HCT116 (cell line): Measurements from ENCODE around the gene CLCN3. TPM values are rescaled to one million over a fixed set of nuclear protein-coding genes. Genes with fewer than 3 reads are reported as not detected.

Experiments
- ATAC-seq: fragments of 200-7000 bp; cut with Tn5 transposase; 2 replicates; pipeline ENCODE4 v1.9.1; 2020; ENCODE audit warnings: mild to moderate bottlenecking, moderate library complexity
- BruUV-seq: library from RNA; stranded (reverse); fragments of 400-500 nt; replicated peaks from 2 replicates; lab custom pipeline; 2021; lab: Mats Ljungman, UMichigan
- CTCF ChIA-PET: fragments of 300-600 bp; sonication (Branson Sonifier 250); formaldehyde crosslinking; loops from one replicate; lab custom pipeline; 2021; ENCODE audit warnings: antibody characterized with exemption; lab: Charles Lee
- POLR2A ChIA-PET: fragments of 300-600, 350-600 bp; sonication (Branson Sonifier 250); formaldehyde crosslinking; loops from one replicate; lab custom pipeline; 2021; ENCODE audit warnings: antibody characterized with exemption; lab: Charles Lee
- RAD21 ChIA-PET, 2 experiments: fragments of 300-600 bp; sonication (Branson Sonifier 250); formaldehyde crosslinking; loops; one replicate each; lab custom pipeline; 2023; ENCODE audit warnings: low total read pairs in 2 of 2; ENCODE audit not compliant: uncharacterized antibody in 2 of 2, unreplicated experiment in 2 of 2, low non-redundant PET in 1 of 2; lab: Charles Lee
- DNase-seq: peaks from one replicate; pipeline ENCODE4 v3.0.0-alpha.2; 2010; ENCODE audit warnings: low read depth, low spot score
- H2AFZ ChIP-seq: fragments of 200-600 bp; shearing (Covaris generic), sonication (generic); 2 replicates; pipeline ENCODE4 v1.6.1; 2017; ENCODE audit warnings: low read depth, mixed run types, mixed read lengths, antibody characterized with exemption, low read length; ENCODE audit not compliant: poor library complexity, severe bottlenecking
- H3K27ac ChIP-seq: 2 replicates; pipeline ENCODE4 v1.5.1; 2012; ENCODE audit warnings: low read depth, low read length
- H3K27me3 ChIP-seq: fragments of 200-600 bp; sonication (generic); 2 replicates; pipeline ENCODE4 v1.6.1; 2016; ENCODE audit warnings: mixed run types, low read length, mixed read lengths; ENCODE audit not compliant: insufficient read depth
- H3K36me3 ChIP-seq, 2 experiments: fragments of 200-500 bp in 1 of 2; fragments of 200-600 bp in 1 of 2; sonication (Bioruptor generic) in 1 of 2; sonication (generic) in 1 of 2; 2 replicates each; pipeline versions ENCODE4 v1.5.1 to v1.6.1; 2014 to 2016; ENCODE audit warnings: low read length in 2 of 2, inconsistent platforms in 1 of 2, mixed read lengths in 1 of 2, mixed run types in 1 of 2; ENCODE audit not compliant: insufficient read depth in 2 of 2, control insufficient read depth in 1 of 2
- H3K4me1 ChIP-seq, 2 experiments: fragments of 200-600 bp in 1 of 2; sonication (generic) in 1 of 2; 2 replicates each; pipeline versions ENCODE4 v1.5.1 to v1.6.1; 2012 to 2017; ENCODE audit warnings: low read length in 2 of 2, inconsistent platforms in 1 of 2, mild to moderate bottlenecking in 1 of 2, mixed read lengths in 1 of 2, mixed run types in 1 of 2, moderate library complexity in 1 of 2; ENCODE audit not compliant: insufficient read depth in 2 of 2, control insufficient read depth in 1 of 2
- H3K4me2 ChIP-seq: fragments of 200-600 bp; sonication (generic); 2 replicates; pipeline ENCODE4 v1.6.1; 2017; ENCODE audit warnings: mixed run types, low read length, mixed read lengths
- H3K4me3 ChIP-seq, 2 experiments: fragments of 200-600 bp in 1 of 2; sonication (generic) in 1 of 2; replicated peaks in 1 of 2; 2 replicates each; pipeline ENCODE4 v1.5.1; 2011 to 2016; ENCODE audit warnings: low read length in 2 of 2, control low read depth in 1 of 2, low read depth in 1 of 2, mild to moderate bottlenecking in 1 of 2, mixed read lengths in 1 of 2, mixed run types in 1 of 2
- H3K79me2 ChIP-seq: fragments of 200-600 bp; sonication (generic); 2 replicates; pipeline ENCODE4 v1.6.1; 2017; ENCODE audit warnings: mild to moderate bottlenecking, mixed run types, low read length, moderate library complexity, mixed read lengths; ENCODE audit not compliant: insufficient read depth
- H3K9ac ChIP-seq: fragments of 200-600 bp; sonication (generic); 2 replicates; pipeline ENCODE4 v1.6.1; 2016; ENCODE audit warnings: low read length, mixed read lengths
- H3K9me2 ChIP-seq: fragments of 200-600 bp; sonication (generic), shearing (Covaris generic); 2 replicates; pipeline ENCODE4 v1.6.1; 2017; ENCODE audit warnings: mixed run types, mild to moderate bottlenecking, moderate library complexity; ENCODE audit not compliant: insufficient read depth
- H3K9me3 ChIP-seq, 2 experiments: fragments of 200-500 bp in 1 of 2; fragments of 200-600 bp in 1 of 2; sonication (Bioruptor generic) in 1 of 2; sonication (generic) in 1 of 2; 2 replicates each; pipeline ENCODE4 v1.6.1; 2014 to 2017; ENCODE audit warnings: low read length in 2 of 2, mixed read lengths in 2 of 2, inconsistent platforms in 1 of 2, low read depth in 1 of 2, mild to moderate bottlenecking in 1 of 2, mixed run types in 1 of 2, moderate library complexity in 1 of 2; ENCODE audit not compliant: control insufficient read depth in 1 of 2, insufficient read depth in 1 of 2
- H4K20me1 ChIP-seq: fragments of 200-600 bp; sonication (generic), shearing (Covaris generic); 2 replicates; pipeline ENCODE4 v1.6.1; 2017; ENCODE audit warnings: mixed run types, mild to moderate bottlenecking, moderate library complexity; ENCODE audit not compliant: insufficient read depth
- CBX3 ChIP-seq: IDR thresholded peaks from 2 replicates; pipeline ENCODE4 v1.6.1; 2012; ENCODE audit warnings: low read depth
- CEBPB ChIP-seq: IDR thresholded peaks from 2 replicates; pipeline ENCODE4 v1.6.1; 2012; ENCODE audit warnings: low read depth
- EGR1 ChIP-seq: IDR thresholded peaks from 2 replicates; pipeline ENCODE4 v1.6.1; 2012; ENCODE audit warnings: low read depth
- ELF1 ChIP-seq: IDR thresholded peaks from 2 replicates; pipeline ENCODE4 v1.6.1; 2012; ENCODE audit warnings: low read depth, borderline replicate concordance
- JUND ChIP-seq: IDR thresholded peaks from 2 replicates; pipeline ENCODE4 v1.6.1; 2012
- SIN3A ChIP-seq: IDR thresholded peaks from 2 replicates; pipeline ENCODE4 v1.6.1; 2012; ENCODE audit warnings: low read depth
- SP1 ChIP-seq: IDR thresholded peaks from 2 replicates; pipeline ENCODE4 v1.6.1; 2012; ENCODE audit warnings: low read depth
- YY1 ChIP-seq: IDR thresholded peaks from 2 replicates; pipeline ENCODE4 v1.6.1; 2011; ENCODE audit warnings: low read length, low read depth, moderate library complexity, mild to moderate bottlenecking; ENCODE audit not compliant: insufficient replicate concordance; ENCODE audit errors: extremely low read depth
- ZFX ChIP-seq: fragments of 450-650 bp; IDR thresholded peaks from 2 replicates; pipeline ENCODE4 v1.6.1; 2017
- intact Hi-C: fragments of 100-400 bp; cut with micrococcal nuclease; formaldehyde crosslinking; loops from 2 replicates; pipeline ENCODE4 v1.10.0; 2022
- total RNA-seq: library from RNA; stranded (reverse); gene quantifications from one replicate; pipeline ENCODE4 v1.2.1, GENCODE V29; 2021; ENCODE audit not compliant: unreplicated experiment
- TF ChIP-seq, protein P1 (sequence below): IDR thresholded peaks from 2 replicates; pipeline ENCODE4 v1.6.1; 2012
- TF ChIP-seq, protein P2 (sequence below): IDR thresholded peaks from 2 replicates; pipeline ENCODE4 v1.6.1; 2011; ENCODE audit warnings: mild to moderate bottlenecking, low read length, moderate library complexity; ENCODE audit not compliant: insufficient replicate concordance; ENCODE audit errors: extremely low read depth

The CLCN3 gene
- total RNA-seq, 1 experiment from 2014 or later: 60.4 TPM

DNA sequence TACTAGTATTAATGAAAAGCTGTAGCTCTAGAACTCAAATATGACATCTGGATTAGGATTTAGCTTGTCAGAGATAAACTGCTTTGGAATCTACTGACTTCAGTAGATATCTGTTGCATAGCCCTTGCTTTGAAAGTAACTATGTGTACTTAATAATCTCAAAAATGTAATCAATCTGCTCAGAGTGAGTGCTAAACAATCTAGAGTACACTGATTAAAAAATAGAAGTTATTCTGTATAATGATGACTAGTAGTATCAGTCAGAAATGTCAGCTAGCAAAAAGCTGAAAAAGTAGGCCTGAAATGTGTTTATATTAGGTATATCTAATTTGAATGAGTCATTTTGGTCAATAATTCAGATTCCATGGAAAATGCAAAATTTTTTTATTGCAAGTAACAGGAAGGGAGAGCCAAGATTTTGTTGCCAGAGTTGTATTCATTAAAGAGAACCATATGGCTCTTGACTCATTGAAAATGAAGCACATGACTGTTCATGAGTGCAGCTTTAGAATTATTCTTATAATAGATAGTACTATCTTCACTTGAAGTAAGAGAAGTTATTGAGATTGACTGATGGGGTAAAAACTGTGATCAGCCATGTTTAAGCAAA lies 20.0 kb downstream of the CLCN3 start:
- H4K20me1 ChIP-seq: no peaks in the 10 kb centered on the region
- peaks cover 16% of the 10 kb centered on the region for H3K79me2 ChIP-seq
- RAD21 ChIA-PET: no interaction called here
- DNase-seq: no peak
- BruUV-seq: no TSS peak
- CTCF ChIA-PET: no interaction called here
- TF ChIP-seq SP1: no peak
- no peak for TF ChIP-seq SIN3A
- TF ChIP-seq JUND: no peak
- TF ChIP-seq, protein P1, sequence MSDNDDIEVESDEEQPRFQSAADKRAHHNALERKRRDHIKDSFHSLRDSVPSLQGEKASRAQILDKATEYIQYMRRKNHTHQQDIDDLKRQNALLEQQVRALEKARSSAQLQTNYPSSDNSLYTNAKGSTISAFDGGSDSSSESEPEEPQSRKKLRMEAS: no peak
- TF ChIP-seq, protein P2, sequence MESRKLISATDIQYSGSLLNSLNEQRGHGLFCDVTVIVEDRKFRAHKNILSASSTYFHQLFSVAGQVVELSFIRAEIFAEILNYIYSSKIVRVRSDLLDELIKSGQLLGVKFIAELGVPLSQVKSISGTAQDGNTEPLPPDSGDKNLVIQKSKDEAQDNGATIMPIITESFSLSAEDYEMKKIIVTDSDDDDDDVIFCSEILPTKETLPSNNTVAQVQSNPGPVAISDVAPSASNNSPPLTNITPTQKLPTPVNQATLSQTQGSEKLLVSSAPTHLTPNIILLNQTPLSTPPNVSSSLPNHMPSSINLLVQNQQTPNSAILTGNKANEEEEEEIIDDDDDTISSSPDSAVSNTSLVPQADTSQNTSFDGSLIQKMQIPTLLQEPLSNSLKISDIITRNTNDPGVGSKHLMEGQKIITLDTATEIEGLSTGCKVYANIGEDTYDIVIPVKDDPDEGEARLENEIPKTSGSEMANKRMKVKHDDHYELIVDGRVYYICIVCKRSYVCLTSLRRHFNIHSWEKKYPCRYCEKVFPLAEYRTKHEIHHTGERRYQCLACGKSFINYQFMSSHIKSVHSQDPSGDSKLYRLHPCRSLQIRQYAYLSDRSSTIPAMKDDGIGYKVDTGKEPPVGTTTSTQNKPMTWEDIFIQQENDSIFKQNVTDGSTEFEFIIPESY: no peak
- no peak for TF ChIP-seq CEBPB
- no peak for TF ChIP-seq ZFX
- TF ChIP-seq ELF1: no peak
- TF ChIP-seq CBX3: no peak
- TF ChIP-seq EGR1: no peak
- no peak for TF ChIP-seq YY1
- TF ChIP-seq, all 23 proteins: peak for 0
- Histone ChIP-seq H3K27ac (no peak overlapping the region), H3K27me3 (no peaks in the 10 kb centered on the region), H3K4me1 (no peaks in the 10 kb centered on the region), H3K9me3 (no peaks in the 10 kb centered on the region), H3K9ac (no peak overlapping the region), H3K9me2 (no peaks in the 10 kb centered on the region), H3K4me3 (no peak overlapping the region), H3K36me3 (peaks cover 11 to 13% of the 10 kb centered on the region in 2 experiments; a peak in 3 of 4 replicates), H3K4me2 (no peak overlapping the region), H2AFZ (no peak overlapping the region)
- no peak for ATAC-seq
- POLR2A ChIA-PET: no interaction called here
- intact Hi-C loops: no loop called here
